Fibroblast of lung (primary cell): Measurements from ENCODE around the gene NRP1. TPM values are rescaled to one million over a fixed set of nuclear protein-coding genes. Genes with fewer than 3 reads are reported as not detected.
A peak's percentile ranks its signal among the peaks of the same experiment; 100 is the strongest.

Experiments used
- DNase-seq, 2 donors: peaks; one replicate each; pipeline versions ENCODE4 v3.0.0 to v3.0.0-alpha.2; 2010; ENCODE audit warnings: low read depth in 2 of 2
- H2AFZ ChIP-seq: 2 replicates; pipeline ENCODE4 v1.5.1; 2012; ENCODE audit warnings: low read length, control low read depth, inconsistent platforms
- H3K27ac ChIP-seq: 2 replicates; pipeline ENCODE4 v1.5.1; 2011; ENCODE audit warnings: low read length, control low read depth; ENCODE audit not compliant: insufficient read depth
- H3K27me3 ChIP-seq: 2 replicates; pipeline ENCODE4 v1.5.1; 2011; ENCODE audit warnings: mild to moderate bottlenecking, low read length; ENCODE audit not compliant: control insufficient read depth, insufficient read depth
- H3K36me3 ChIP-seq: 2 replicates; pipeline ENCODE4 v1.5.1; 2011; ENCODE audit warnings: low read length; ENCODE audit not compliant: control insufficient read depth, insufficient read depth
- H3K4me1 ChIP-seq: 2 replicates; pipeline ENCODE4 v1.5.1; 2011; ENCODE audit warnings: low read length; ENCODE audit not compliant: control insufficient read depth, insufficient read depth; ENCODE audit errors: extremely low read depth
- H3K4me2 ChIP-seq: 2 replicates; pipeline ENCODE4 v1.5.1; 2011; ENCODE audit warnings: low read length, control low read depth; ENCODE audit not compliant: insufficient read depth; ENCODE audit errors: extremely low read depth
- H3K4me3 ChIP-seq, 4 experiments: fragments of 200-600 bp in 1 of 4; sonication (generic) in 1 of 4; replicated peaks in 1 of 4; 2 replicates each; pipeline ENCODE4 v1.5.1; 2011 to 2016; ENCODE audit warnings: low read length in 4 of 4, low read depth in 3 of 4, mild to moderate bottlenecking in 3 of 4, control low read depth in 2 of 4, inconsistent platforms in 1 of 4, mixed read lengths in 1 of 4; ENCODE audit not compliant: insufficient read depth in 1 of 4; ENCODE audit errors: control extremely low read depth in 1 of 4
- H3K79me2 ChIP-seq: 2 replicates; pipeline ENCODE4 v1.5.1; 2012; ENCODE audit warnings: mild to moderate bottlenecking, low read length, inconsistent platforms; ENCODE audit not compliant: control insufficient read depth, insufficient read depth
- H3K9ac ChIP-seq: 2 replicates; pipeline ENCODE4 v1.5.1; 2011; ENCODE audit warnings: mild to moderate bottlenecking, low read length, control low read depth; ENCODE audit not compliant: insufficient read depth
- H3K9me3 ChIP-seq: 2 replicates; pipeline ENCODE4 v1.5.1; 2012; ENCODE audit warnings: low read depth, low read length; ENCODE audit not compliant: control insufficient read depth, insufficient read depth
- H4K20me1 ChIP-seq: 2 replicates; pipeline ENCODE4 v1.5.1; 2011; ENCODE audit warnings: low read length; ENCODE audit not compliant: control insufficient read depth, insufficient read depth; ENCODE audit errors: extremely low read depth
- EZH2 ChIP-seq: IDR thresholded peaks from 2 replicates; pipeline ENCODE4 v1.5.1; 2012; ENCODE audit warnings: low read length, control low read depth, mild to moderate bottlenecking; ENCODE audit errors: missing control alignments
- polyA plus RNA-seq, 2 donors: library from polyadenylated mRNA; depleted of rRNA in 1 of 2; stranded (reverse) in 1 of 2; unstranded in 1 of 2; fragments of >200 nt; gene quantifications; 2 replicates each; pipeline ENCODE4 v1.2.1, GENCODE V29; 2011 to 2012; ENCODE audit warnings: missing spikeins in 1 of 2
- total RNA-seq: library from RNA; depleted of rRNA; stranded (reverse); fragments of >200 nt; gene quantifications from 2 replicates; pipeline ENCODE4 v1.2.1, GENCODE V29; 2014
- TF ChIP-seq, protein P1 (sequence below), 2 donors: IDR thresholded peaks in 1 of 2; conservative IDR thresholded peaks in 1 of 2; 1 replicate in 1 of 2; 2 replicates in 1 of 2; pipeline ENCODE4 v1.5.1; 2011 to 2012; ENCODE audit warnings: low read length in 2 of 2, control low read depth in 1 of 2, inconsistent platforms in 1 of 2, low read depth in 1 of 2, mild to moderate bottlenecking in 1 of 2

Gene NRP1
- total and polyA plus RNA-seq, 2 donors (not counting 1 experiment from before 2014, with no cell fraction given): 187 to 373 TPM

- Histone ChIP-seq H4K20me1 (no peaks in the 10 kb centered on the region), H3K9me3 (no peaks in the 10 kb centered on the region), H3K9ac (no peak overlapping the region), H3K27me3 (no peaks in the 10 kb centered on the region), H3K4me3 (no peak overlapping the region), H3K79me2 (no peaks in the 10 kb centered on the region), H3K36me3 (no peaks in the 10 kb centered on the region), H2AFZ (no peak overlapping the region), H3K4me2 (no peak overlapping the region), H3K4me1 (peaks cover 29% of the 10 kb centered on the region), H3K27ac (peak overlapping the region; percentile 14)
- peak in 1 of 2 donors; percentile 68 for DNase-seq
- TF ChIP-seq, protein P1, sequence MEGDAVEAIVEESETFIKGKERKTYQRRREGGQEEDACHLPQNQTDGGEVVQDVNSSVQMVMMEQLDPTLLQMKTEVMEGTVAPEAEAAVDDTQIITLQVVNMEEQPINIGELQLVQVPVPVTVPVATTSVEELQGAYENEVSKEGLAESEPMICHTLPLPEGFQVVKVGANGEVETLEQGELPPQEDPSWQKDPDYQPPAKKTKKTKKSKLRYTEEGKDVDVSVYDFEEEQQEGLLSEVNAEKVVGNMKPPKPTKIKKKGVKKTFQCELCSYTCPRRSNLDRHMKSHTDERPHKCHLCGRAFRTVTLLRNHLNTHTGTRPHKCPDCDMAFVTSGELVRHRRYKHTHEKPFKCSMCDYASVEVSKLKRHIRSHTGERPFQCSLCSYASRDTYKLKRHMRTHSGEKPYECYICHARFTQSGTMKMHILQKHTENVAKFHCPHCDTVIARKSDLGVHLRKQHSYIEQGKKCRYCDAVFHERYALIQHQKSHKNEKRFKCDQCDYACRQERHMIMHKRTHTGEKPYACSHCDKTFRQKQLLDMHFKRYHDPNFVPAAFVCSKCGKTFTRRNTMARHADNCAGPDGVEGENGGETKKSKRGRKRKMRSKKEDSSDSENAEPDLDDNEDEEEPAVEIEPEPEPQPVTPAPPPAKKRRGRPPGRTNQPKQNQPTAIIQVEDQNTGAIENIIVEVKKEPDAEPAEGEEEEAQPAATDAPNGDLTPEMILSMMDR (conservative IDR thresholded peaks at IDR 0.05 in 1 of 2, IDR thresholded peaks at IDR 0.05 in 1 of 2; ENCODE audit: low read depth in 1 of 2, low read length in 2 of 2): no peak
- TF ChIP-seq EZH2: no peak
Measured at GRCh38 chr10:33137356-33138005, 197.0 kb downstream of the NRP1 start.

DNA sequence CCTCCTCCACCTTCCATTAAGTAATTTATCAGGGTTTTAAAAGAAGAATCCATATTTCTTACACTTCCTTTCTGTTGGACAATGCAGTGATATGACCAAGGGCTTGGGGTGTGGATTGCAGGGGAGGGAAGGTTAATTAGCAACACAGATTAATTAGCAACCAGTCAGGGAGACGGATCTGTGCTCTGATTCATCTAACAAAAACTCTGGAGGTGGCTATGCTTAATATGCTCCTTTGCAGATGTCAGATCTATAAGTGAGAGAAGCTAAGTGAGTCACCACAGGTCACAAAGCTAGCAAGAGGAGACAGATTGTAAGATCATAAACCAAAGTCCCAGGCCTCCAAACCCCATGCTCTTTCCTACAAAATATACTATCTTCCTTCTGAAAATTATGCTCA lies 197.7 kb downstream of the NRP1 start:
- H2AFZ ChIP-seq: no peak overlapping the region
- peak overlapping the region; percentile 14 for H3K27ac ChIP-seq
- H3K4me1 ChIP-seq: peaks cover 25% of the 10 kb centered on the region
- DNase-seq: peak in 1 of 2 donors; percentile 95
- no peaks in the 10 kb centered on the region for H4K20me1 ChIP-seq
- H3K79me2 ChIP-seq: no peaks in the 10 kb centered on the region
- H3K4me2 ChIP-seq: peak overlapping the region; percentile 15
- H3K27me3 ChIP-seq: no peaks in the 10 kb centered on the region
- H3K36me3 ChIP-seq: no peaks in the 10 kb centered on the region
- no peak for TF ChIP-seq EZH2
- TF ChIP-seq, protein P1 (conservative IDR thresholded peaks at IDR 0.05 in 1 of 2, IDR thresholded peaks at IDR 0.05 in 1 of 2; ENCODE audit: low read depth in 1 of 2, low read length in 2 of 2): no peak
- H3K4me3 ChIP-seq: no peak overlapping the region
- H3K9me3 ChIP-seq: no peaks in the 10 kb centered on the region
- no peak overlapping the region for H3K9ac ChIP-seq

GRCh38 chr10:33136271-33136670 lies 198.2 kb downstream of the NRP1 start:
- Histone ChIP-seq H3K9ac (no peak overlapping the region), H2AFZ (no peak overlapping the region), H4K20me1 (no peaks in the 10 kb centered on the region), H3K9me3 (no peaks in the 10 kb centered on the region), H3K4me3 (no peak overlapping the region), H3K4me2 (peak overlapping the region; percentile 28), H3K4me1 (peaks cover 25% of the 10 kb centered on the region), H3K79me2 (no peaks in the 10 kb centered on the region), H3K36me3 (no peaks in the 10 kb centered on the region), H3K27ac (peak overlapping the region; percentile 54), H3K27me3 (no peaks in the 10 kb centered on the region)
- no peak for TF ChIP-seq EZH2
- TF ChIP-seq, protein P1 (conservative IDR thresholded peaks at IDR 0.05 in 1 of 2, IDR thresholded peaks at IDR 0.05 in 1 of 2; ENCODE audit: low read depth in 1 of 2, low read length in 2 of 2): no peak
- DNase-seq: peak; percentile 67 to 96
